Progenitor cell of endocrine pancreas (in vitro differentiated cells): ENCODE measurements around the gene LRP1B. TPM values are rescaled to one million over a fixed set of nuclear protein-coding genes. Genes with fewer than 3 reads are reported as not detected.

Source experiments
- DNase-seq: peaks from one replicate; pipeline ENCODE4 v3.0.0; 2021; ENCODE audit warnings: low spot score; ENCODE audit not compliant: unreplicated experiment
- H3K27ac Mint-ChIP-seq: 2 replicates; pipeline ENCODE4 v1.8.0; 2021; ENCODE audit warnings: mild to moderate bottlenecking, moderate library complexity, mixed read lengths
- H3K27me3 Mint-ChIP-seq: 2 replicates; pipeline ENCODE4 v1.8.0; 2021; ENCODE audit warnings: mixed read lengths
- H3K36me3 Mint-ChIP-seq: 2 replicates; pipeline ENCODE4 v1.8.0; 2022; ENCODE audit warnings: mixed read lengths; ENCODE audit not compliant: insufficient read depth
- H3K4me1 Mint-ChIP-seq: 2 replicates; pipeline ENCODE4 v1.8.0; 2021; ENCODE audit warnings: low read depth, mixed read lengths
- H3K4me3 Mint-ChIP-seq: 2 replicates; pipeline ENCODE4 v1.8.0; 2021; ENCODE audit warnings: low read depth, mild to moderate bottlenecking, moderate library complexity, mixed read lengths
- H3K9me3 Mint-ChIP-seq: 2 replicates; pipeline ENCODE4 v1.8.0; 2021; ENCODE audit warnings: low read depth, mixed read lengths
- total RNA-seq: library from RNA; stranded (reverse); gene quantifications from 2 replicates; pipeline ENCODE4 v1.2.1, GENCODE V29; 2021
- TF ChIP-seq, protein P1 (sequence below): fragments of 200-600 bp; sonication (generic); IDR thresholded peaks from one replicate; pipeline ENCODE4 v1.5.0; 2021; ENCODE audit warnings: antibody characterized with exemption, mild to moderate bottlenecking; ENCODE audit not compliant: unreplicated experiment

LRP1B gene
- total RNA-seq, 1 donor from 2014 or later = 0.57 TPM

- no peaks in the 10 kb centered on the region for H3K9me3 Mint-ChIP-seq
- no peak overlapping the region for H3K27ac Mint-ChIP-seq
- H3K4me3 Mint-ChIP-seq = no peak overlapping the region
- no peak for DNase-seq
- H3K4me1 Mint-ChIP-seq = no peaks in the 10 kb centered on the region
- TF ChIP-seq, protein P1, sequence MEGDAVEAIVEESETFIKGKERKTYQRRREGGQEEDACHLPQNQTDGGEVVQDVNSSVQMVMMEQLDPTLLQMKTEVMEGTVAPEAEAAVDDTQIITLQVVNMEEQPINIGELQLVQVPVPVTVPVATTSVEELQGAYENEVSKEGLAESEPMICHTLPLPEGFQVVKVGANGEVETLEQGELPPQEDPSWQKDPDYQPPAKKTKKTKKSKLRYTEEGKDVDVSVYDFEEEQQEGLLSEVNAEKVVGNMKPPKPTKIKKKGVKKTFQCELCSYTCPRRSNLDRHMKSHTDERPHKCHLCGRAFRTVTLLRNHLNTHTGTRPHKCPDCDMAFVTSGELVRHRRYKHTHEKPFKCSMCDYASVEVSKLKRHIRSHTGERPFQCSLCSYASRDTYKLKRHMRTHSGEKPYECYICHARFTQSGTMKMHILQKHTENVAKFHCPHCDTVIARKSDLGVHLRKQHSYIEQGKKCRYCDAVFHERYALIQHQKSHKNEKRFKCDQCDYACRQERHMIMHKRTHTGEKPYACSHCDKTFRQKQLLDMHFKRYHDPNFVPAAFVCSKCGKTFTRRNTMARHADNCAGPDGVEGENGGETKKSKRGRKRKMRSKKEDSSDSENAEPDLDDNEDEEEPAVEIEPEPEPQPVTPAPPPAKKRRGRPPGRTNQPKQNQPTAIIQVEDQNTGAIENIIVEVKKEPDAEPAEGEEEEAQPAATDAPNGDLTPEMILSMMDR = no peak
- H3K36me3 Mint-ChIP-seq = no peaks in the 10 kb centered on the region
- no peaks in the 10 kb centered on the region for H3K27me3 Mint-ChIP-seq
Measured at GRCh38 chr2:141037361-141037760, 1093.5 kb downstream of the LRP1B start.

DNA sequence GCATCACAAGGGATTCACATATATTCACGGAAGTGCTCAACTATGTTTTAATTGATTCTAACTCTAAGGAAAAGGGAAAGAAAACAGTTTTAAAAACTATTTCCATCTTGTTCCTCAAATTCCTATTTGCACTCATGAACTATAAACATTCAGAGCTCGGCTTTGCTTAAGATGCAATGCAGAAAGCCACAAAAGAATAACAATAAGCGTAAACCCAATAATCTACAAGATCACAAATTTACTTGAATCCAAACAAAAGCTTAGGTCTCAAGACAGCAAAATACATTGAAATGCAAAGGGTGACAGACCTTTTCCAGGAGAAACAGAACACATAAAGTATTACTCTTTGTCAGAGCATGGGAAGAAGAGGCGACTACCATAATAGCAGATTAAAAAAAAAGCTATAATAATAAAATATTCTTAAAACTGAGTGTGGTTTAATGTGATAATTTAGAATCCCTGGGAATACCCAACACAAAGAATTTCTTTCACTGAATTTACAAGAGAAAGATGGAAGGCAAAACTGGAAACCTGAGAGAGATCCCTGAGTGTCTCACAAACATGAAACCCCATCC lies 1094.9 kb downstream of the LRP1B start:
- TF ChIP-seq, protein P1 = no peak
- H3K4me3 Mint-ChIP-seq = no peak overlapping the region
- H3K9me3 Mint-ChIP-seq = no peaks in the 10 kb centered on the region
- H3K4me1 Mint-ChIP-seq = no peaks in the 10 kb centered on the region
- no peak for DNase-seq
- H3K27ac Mint-ChIP-seq = no peak overlapping the region
- no peaks in the 10 kb centered on the region for H3K36me3 Mint-ChIP-seq
- H3K27me3 Mint-ChIP-seq = no peaks in the 10 kb centered on the region

DNA sequence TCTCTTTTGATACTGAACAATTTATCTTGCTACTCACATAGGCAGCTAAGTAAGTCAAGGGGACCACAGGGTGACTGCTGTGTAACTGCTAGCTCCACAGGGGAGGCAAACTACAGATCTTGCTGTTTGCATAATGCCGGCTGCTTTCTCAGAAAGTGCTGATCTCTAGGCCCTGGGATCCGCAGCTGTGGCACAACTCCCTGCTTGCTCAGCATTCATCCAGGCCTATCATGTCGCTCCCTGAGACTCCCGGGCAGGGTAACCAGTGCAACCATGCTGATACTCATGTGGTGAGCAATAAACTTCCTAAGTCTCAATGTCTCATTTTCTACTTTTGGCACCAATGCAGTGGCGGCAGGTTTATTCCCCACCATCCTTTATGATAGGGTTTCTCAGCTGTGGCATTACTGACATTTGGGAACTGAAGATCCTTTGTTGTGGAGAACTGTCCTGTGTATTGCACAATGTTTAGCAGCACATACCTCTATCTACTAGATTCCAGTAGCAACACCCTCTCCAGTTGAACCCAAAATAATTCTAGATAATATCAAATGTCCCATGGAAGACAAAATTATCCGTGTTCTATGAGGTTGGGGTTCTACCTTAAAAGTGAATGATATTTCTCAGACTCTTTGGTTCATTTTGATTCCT lies 1101.3 kb downstream of the LRP1B start:
- H3K36me3 Mint-ChIP-seq = no peaks in the 10 kb centered on the region
- no peak overlapping the region for H3K4me3 Mint-ChIP-seq
- no peak for DNase-seq
- H3K4me1 Mint-ChIP-seq = no peaks in the 10 kb centered on the region
- peaks cover 4% of the 10 kb centered on the region for H3K9me3 Mint-ChIP-seq
- no peak overlapping the region for H3K27ac Mint-ChIP-seq
- no peaks in the 10 kb centered on the region for H3K27me3 Mint-ChIP-seq
- TF ChIP-seq, protein P1 = no peak

DNA sequence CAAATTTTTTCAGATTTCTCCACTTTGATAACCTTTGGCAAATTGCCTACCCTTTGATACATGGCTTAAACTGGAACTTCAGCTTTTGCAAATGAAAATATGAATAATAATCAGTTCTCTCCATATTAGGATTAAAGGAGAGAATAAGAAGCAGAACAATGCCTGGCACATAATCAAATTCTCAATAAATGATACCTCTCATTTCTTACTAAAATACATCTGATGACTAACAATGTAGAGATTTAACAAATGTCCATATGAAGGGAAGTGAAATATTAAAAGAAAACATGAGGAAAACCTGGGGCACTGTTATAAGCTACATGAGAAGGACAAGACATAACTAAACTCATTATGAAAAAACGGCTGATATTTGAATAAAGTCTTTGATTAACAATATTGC lies 1103.6 kb downstream of the LRP1B start:
- H3K36me3 Mint-ChIP-seq = no peaks in the 10 kb centered on the region
- DNase-seq = no peak
- TF ChIP-seq, protein P1 = no peak
- no peak overlapping the region for H3K4me3 Mint-ChIP-seq
- peaks cover 4% of the 10 kb centered on the region for H3K4me1 Mint-ChIP-seq
- H3K9me3 Mint-ChIP-seq = peaks cover 4% of the 10 kb centered on the region
- no peaks in the 10 kb centered on the region for H3K27me3 Mint-ChIP-seq
- no peak overlapping the region for H3K27ac Mint-ChIP-seq

GRCh38 chr2:141021611-141022010 lies 1109.2 kb downstream of the LRP1B start:
- no peaks in the 10 kb centered on the region for H3K9me3 Mint-ChIP-seq
- H3K4me1 Mint-ChIP-seq = peaks cover 4% of the 10 kb centered on the region
- no peaks in the 10 kb centered on the region for H3K27me3 Mint-ChIP-seq

More at GRCh38 chr2:141021611-141022010, 1109.2 kb downstream of the LRP1B start:
- Mint-ChIP-seq H3K4me3 (no peak overlapping the region), H3K36me3 (no peaks in the 10 kb centered on the region), H3K27ac (no peak overlapping the region)
- TF ChIP-seq, protein P1 = no peak
- DNase-seq = no peak
